GM12878 (cell line): Measurements from ENCODE around the gene DTX3. TPM values are rescaled to one million over a fixed set of nuclear protein-coding genes. Genes with fewer than 3 reads are reported as not detected.

ENCODE experiments used
- ATAC-seq: fragments of 200-7000 bp; cut with Tn5 transposase; 3 replicates; pipeline ENCODE4 v1.9.1; 2020; ENCODE audit warnings: mild to moderate bottlenecking, moderate library complexity
- BruUV-seq: library from RNA; stranded (reverse); fragments of 400-500 nt; replicated peaks from 2 replicates; lab custom pipeline; 2021; lab: Mats Ljungman, UMichigan
- CTCF ChIA-PET: fragments of 300-600 bp; sonication (Branson Sonifier 250); formaldehyde crosslinking; extraction: SDS; loops from one replicate; lab custom pipeline; 2021; ENCODE audit warnings: inconsistent platforms; lab: Yijun Ruan, JAX
- POLR2A ChIA-PET: fragments of 350-600 bp; formaldehyde crosslinking; extraction: SDS; loops from one replicate; lab custom pipeline; 2021; ENCODE audit warnings: inconsistent platforms; lab: Charles Lee
- RAD21 ChIA-PET: fragments of 300-600 bp; sonication (Branson Sonifier 250); formaldehyde crosslinking; loops from one replicate; lab custom pipeline; 2023; ENCODE audit warnings: antibody characterized with exemption; ENCODE audit not compliant: unreplicated experiment; lab: Charles Lee
- SMC1A ChIA-PET: fragments of 300-600 bp; sonication (Branson Sonifier 250); formaldehyde crosslinking; loops from one replicate; lab custom pipeline; 2023; ENCODE audit not compliant: unreplicated experiment, uncharacterized antibody; lab: Charles Lee
- DNase-seq: peaks from one replicate; pipeline ENCODE4 v3.0.0-alpha.2; 2011; ENCODE audit warnings: low read depth, low spot score
- FAIRE-seq: peaks from 3 replicates; lab custom pipeline; 2011; peaks lifted over from hg19 to GRCh38; lab: Jason Lieb, UNC
- H2AFZ ChIP-seq: 2 replicates; pipeline ENCODE4 v1.6.0; 2011; ENCODE audit warnings: low read depth, low read length, control low read depth; ENCODE audit not compliant: control insufficient read depth
- H3K27ac ChIP-seq: 2 replicates; pipeline ENCODE4 v1.5.1; 2011; ENCODE audit warnings: control low read depth; ENCODE audit not compliant: control insufficient read depth, insufficient read depth
- H3K27me3 ChIP-seq, 2 experiments: replicated peaks in 1 of 2; 2 replicates each; pipeline versions ENCODE4 v1.6.0 to v1.6.1; 2011; ENCODE audit warnings: low read length in 1 of 2; ENCODE audit not compliant: control insufficient read depth in 2 of 2, insufficient read depth in 2 of 2
- H3K36me3 ChIP-seq, 2 experiments: 2 replicates each; pipeline ENCODE4 v1.5.1; 2011; ENCODE audit warnings: low read length in 1 of 2; ENCODE audit not compliant: control insufficient read depth in 2 of 2, insufficient read depth in 2 of 2
- H3K4me1 ChIP-seq: 2 replicates; pipeline ENCODE4 v1.6.1; 2011; ENCODE audit warnings: mild to moderate bottlenecking, low read length, moderate library complexity, mixed read lengths; ENCODE audit not compliant: control insufficient read depth, insufficient read depth
- H3K4me2 ChIP-seq: 2 replicates; pipeline ENCODE4 v1.6.0; 2011; ENCODE audit warnings: control low read depth; ENCODE audit not compliant: control insufficient read depth, insufficient read depth
- H3K4me3 ChIP-seq: fragments of 200-600 bp; sonication (generic); 2 replicates; pipeline ENCODE4 v1.5.1; 2016
- H3K79me2 ChIP-seq: 2 replicates; pipeline ENCODE4 v1.6.0; 2011; ENCODE audit warnings: low read length; ENCODE audit not compliant: control insufficient read depth, insufficient read depth
- H3K9ac ChIP-seq: 2 replicates; pipeline ENCODE4 v1.8.0; 2011; ENCODE audit warnings: low read length, control low read depth, mixed read lengths; ENCODE audit not compliant: control insufficient read depth, insufficient read depth
- H3K9me3 ChIP-seq: replicated peaks from 3 replicates; pipeline ENCODE4 v1.5.1; 2011; ENCODE audit warnings: mild to moderate bottlenecking, low read length; ENCODE audit not compliant: control insufficient read depth, insufficient read depth
- H4K20me1 ChIP-seq: 2 replicates; pipeline ENCODE4 v1.6.0; 2011; ENCODE audit not compliant: control insufficient read depth, insufficient read depth
- ATF7 ChIP-seq: fragments of 450-650 bp; IDR thresholded peaks from 2 replicates; pipeline ENCODE4 v1.6.1; 2016; ENCODE audit warnings: low read depth, mild to moderate bottlenecking
- BHLHE40 ChIP-seq, 2 experiments: fragments of 450-650 bp in 1 of 2; IDR thresholded peaks; 2 replicates each; pipeline ENCODE4 v1.6.1; 2011 to 2017; ENCODE audit warnings: low read depth in 2 of 2, borderline replicate concordance in 1 of 2, improper control_type of control experiment in 1 of 2, low read length in 1 of 2, mild to moderate bottlenecking in 1 of 2
- E2F8 ChIP-seq: fragments of 450-650 bp; IDR thresholded peaks from 2 replicates; pipeline ENCODE4 v1.6.1; 2018; ENCODE audit warnings: mild to moderate bottlenecking, low read depth, moderate library complexity; ENCODE audit not compliant: partially characterized antibody
- GABPA ChIP-seq: IDR thresholded peaks from 2 replicates; pipeline ENCODE4 v1.6.1; 2014; ENCODE audit warnings: antibody characterized with exemption, low read depth, mild to moderate bottlenecking, inconsistent platforms
- IKZF1 ChIP-seq: fragments of 450-650 bp; conservative IDR thresholded peaks from 2 replicates; pipeline ENCODE4 v1.6.1; 2017; ENCODE audit warnings: antibody characterized with exemption, mild to moderate bottlenecking
- JUNB ChIP-seq: IDR thresholded peaks from 2 replicates; pipeline ENCODE4 v1.6.1; 2016; ENCODE audit warnings: antibody characterized with exemption, mild to moderate bottlenecking
- JUND ChIP-seq: IDR thresholded peaks from 2 replicates; pipeline ENCODE4 v1.6.1; 2012; ENCODE audit warnings: low read depth, mild to moderate bottlenecking, low read length, improper control_type of control experiment, moderate library complexity
- LARP7 ChIP-seq: fragments of 450-650 bp; IDR thresholded peaks from 2 replicates; pipeline ENCODE4 v1.6.1; 2017; ENCODE audit warnings: mild to moderate bottlenecking
- POLR2AphosphoS5 ChIP-seq: IDR thresholded peaks from 2 replicates; pipeline ENCODE4 v1.6.1; 2011; ENCODE audit warnings: mild to moderate bottlenecking, low read length, inconsistent platforms
- PRDM15 ChIP-seq: fragments of 450-650 bp; formaldehyde crosslinking; IDR thresholded peaks from 2 replicates; pipeline ENCODE4 v1.4.0; 2020; ENCODE audit warnings: mild to moderate bottlenecking, moderate library complexity
- SMC3 ChIP-seq: IDR thresholded peaks from 2 replicates; pipeline ENCODE4 v1.6.1; 2011; ENCODE audit warnings: low read length, improper control_type of control experiment, borderline replicate concordance
- SREBF2 ChIP-seq: IDR thresholded peaks from 2 replicates; pipeline ENCODE4 v1.6.1; 2012; ENCODE audit warnings: mild to moderate bottlenecking, low read length
- SRF ChIP-seq, 2 experiments: IDR thresholded peaks; 2 replicates each; pipeline ENCODE4 v1.6.1; 2011; ENCODE audit warnings: low read depth in 2 of 2, low read length in 2 of 2, mild to moderate bottlenecking in 1 of 2, moderate library complexity in 1 of 2
- YBX1 ChIP-seq: fragments of 450-650 bp; IDR thresholded peaks from 2 replicates; pipeline ENCODE4 v1.6.1; 2016; ENCODE audit warnings: antibody characterized with exemption
- ZBTB33 ChIP-seq: fragments of 450-650 bp; IDR thresholded peaks from 2 replicates; pipeline ENCODE4 v1.6.1; 2017; ENCODE audit warnings: mild to moderate bottlenecking
- ZNF207 ChIP-seq: fragments of 450-650 bp; IDR thresholded peaks from 2 replicates; pipeline ENCODE4 v1.6.1; 2014; ENCODE audit warnings: antibody characterized with exemption, mild to moderate bottlenecking, borderline replicate concordance
- ZNF217 ChIP-seq: fragments of 450-650 bp; IDR thresholded peaks from 2 replicates; pipeline ENCODE4 v1.6.1; 2017; ENCODE audit warnings: antibody characterized with exemption, mild to moderate bottlenecking
- WGBS: methylation state at CpG from one replicate; pipeline ENCODE4 v1.1.6; 2016; ENCODE audit warnings: low lambda C conversion rate; ENCODE audit not compliant: insufficient replicate concordance, insufficient coverage; ENCODE audit errors: missing lambda C conversion rate; 5-methylcytosine and 5-hydroxymethylcytosine counted together
- in situ Hi-C: fragments of 300-500 bp; cut with MboI; formaldehyde crosslinking; loops from 9 replicates; pipeline ENCODE4 v1.14.3; 2018; ENCODE audit warnings: mixed read lengths
- intact Hi-C: fragments of 100-400 bp; cut with micrococcal nuclease; formaldehyde crosslinking; loops from one replicate; pipeline ENCODE4 v1.14.2; 2022; ENCODE audit not compliant: unreplicated experiment
- polyA plus RNA-seq, 11 experiments: library from polyadenylated mRNA; depleted of rRNA in 4 of 11; unstranded in 6 of 11; stranded (reverse) in 5 of 11; fragments of >200 nt; fragmentation: Nextera tagmentation in 4 of 11; fragmentation: Illumina TruSeq in 1 of 11; extraction: Ambion mirVana in 4 of 11; extraction: Trizol in 1 of 11; gene quantifications; 1 replicate in 1 of 11; 2 replicates in 10 of 11; pipeline versions ENCODE4 v1.2.1 to v1.2.3, GENCODE V29; 2011 to 2016; ENCODE audit warnings: inconsistent platforms in 2 of 11, missing spikeins in 2 of 11, low read depth in 1 of 11
- total RNA-seq, 4 experiments: library from RNA; depleted of rRNA in 3 of 4; stranded (reverse); fragments of >200 nt in 3 of 4; fragmentation: Illumina TruSeq in 1 of 4; extraction: Trizol in 1 of 4; gene quantifications; 2 replicates each; pipeline versions ENCODE4 v1.2.1 to v1.2.3, GENCODE V29; 2013 to 2021

DTX3 gene
- total and polyA plus RNA-seq, 10 of the 15 experiments (the other 5 are each of a cell fraction or from before 2014, with no cell fraction given): 1.1 to 13.6 (median 5.6) TPM

- FAIRE-seq (no peak), DNase-seq (no peak), ATAC-seq (no peak)
- in situ Hi-C loops: no loop called here
- intact Hi-C loops: no loop called here
- Histone ChIP-seq H3K4me3 (no peak overlapping the region), H3K9ac (no peak overlapping the region), H3K27me3 (no peaks in the 10 kb centered on the region), H2AFZ (no peak overlapping the region), H3K79me2 (no peaks in the 10 kb centered on the region), H3K27ac (no peak overlapping the region), H3K4me2 (no peak overlapping the region), H3K9me3 (no peaks in the 10 kb centered on the region), H3K4me1 (no peaks in the 10 kb centered on the region), H4K20me1 (no peaks in the 10 kb centered on the region), H3K36me3 (no peaks in the 10 kb centered on the region)
- ChIA-PET POLR2A (interaction anchor here (0.6 kb wide), 1 partner anchor 41 kb away, joined by 3 read pairs; no protein-coding TSS in a partner anchor), CTCF (interaction anchor here (0.8 kb wide), 1 partner anchor 15 kb away, joined by 3 read pairs; no protein-coding TSS in a partner anchor), SMC1A (no interaction called here), RAD21 (interaction anchor here (0.9 kb wide), 1 partner anchor 23 kb away, joined by 3 read pairs; no protein-coding TSS in a partner anchor)
- BruUV-seq: no TSS peak
- 33% methylated on average over 5 of the region's 6 CpGs for WGBS
- no peak for TF ChIP-seq PRDM15
- no peak for TF ChIP-seq SRF (IDR thresholded peaks at IDR 0.05; ENCODE audit: low read depth in 2 of 2, low read length in 2 of 2)
- no peak for TF ChIP-seq SMC3
- TF ChIP-seq ZBTB33: no peak
- no peak for TF ChIP-seq POLR2AphosphoS5
- no peak for TF ChIP-seq JUNB
- no peak for TF ChIP-seq JUND
- no peak for TF ChIP-seq ATF7
- no peak for TF ChIP-seq GABPA
- no peak for TF ChIP-seq YBX1
- no peak for TF ChIP-seq SREBF2
- TF ChIP-seq E2F8: no peak
- no peak for TF ChIP-seq LARP7
- no peak for TF ChIP-seq ZNF217
- no peak for TF ChIP-seq IKZF1
- TF ChIP-seq ZNF207: no peak
- TF ChIP-seq BHLHE40 (IDR thresholded peaks at IDR 0.05; ENCODE audit: borderline replicate concordance in 1 of 2, low read depth in 2 of 2, low read length in 1 of 2): no peak
Measured at GRCh38 chr12:57568838-57569237, 35.8 kb upstream of the DTX3 start.
